IMR-90 (cell line): ENCODE results near the gene SMOC1.

Experiments used
- BHLHE40 ChIP-seq: fragments of 150-350 bp; IDR thresholded peaks from 2 replicates; pipeline ENCODE4 v1.6.1; 2016; ENCODE audit warnings: mild to moderate bottlenecking, low read depth, low read length
- CEBPB ChIP-seq: IDR thresholded peaks from 2 replicates; pipeline ENCODE4 v1.6.1; 2012; ENCODE audit warnings: low read depth, low read length, improper control_type of control experiment
- CHD1 ChIP-seq: IDR thresholded peaks from 2 replicates; pipeline ENCODE4 v1.6.1; 2012; ENCODE audit warnings: low read depth, low read length, improper control_type of control experiment
- CTCF ChIP-seq: conservative IDR thresholded peaks from 2 replicates; pipeline ENCODE4 v1.5.1; 2012; ENCODE audit warnings: mild to moderate bottlenecking, low read depth, low read length, improper control_type of control experiment
- MAFK ChIP-seq: IDR thresholded peaks from 2 replicates; pipeline ENCODE4 v1.6.1; 2012; ENCODE audit warnings: low read depth, low read length, improper control_type of control experiment
- MAZ ChIP-seq: IDR thresholded peaks from 2 replicates; pipeline ENCODE4 v1.6.1; 2012; ENCODE audit warnings: low read depth, mild to moderate bottlenecking, low read length, improper control_type of control experiment, moderate library complexity, borderline replicate concordance
- MXI1 ChIP-seq: IDR thresholded peaks from 2 replicates; pipeline ENCODE4 v1.6.1; 2012; ENCODE audit warnings: low read depth, mild to moderate bottlenecking, low read length, moderate library complexity, borderline replicate concordance
- NFE2L2 ChIP-seq: fragments of 150-350 bp; IDR thresholded peaks from 2 replicates; pipeline ENCODE4 v1.6.1; 2016; ENCODE audit warnings: low read depth, mild to moderate bottlenecking, low read length
- POLR2A ChIP-seq: IDR thresholded peaks from 2 replicates; pipeline ENCODE4 v1.6.1; 2012; ENCODE audit warnings: mild to moderate bottlenecking, low read depth, low read length
- RCOR1 ChIP-seq: IDR thresholded peaks from 2 replicates; pipeline ENCODE4 v1.6.1; 2012; ENCODE audit warnings: mild to moderate bottlenecking, low read length, improper control_type of control experiment; ENCODE audit not compliant: insufficient replicate concordance
- RFX5 ChIP-seq: IDR thresholded peaks from 2 replicates; pipeline ENCODE4 v1.8.0; 2012; ENCODE audit warnings: low read depth, mild to moderate bottlenecking, low read length, moderate library complexity
- SMC3 ChIP-seq: fragments of 150-350 bp; IDR thresholded peaks from 2 replicates; pipeline ENCODE4 v1.6.1; 2016; ENCODE audit warnings: low read depth, mild to moderate bottlenecking, antibody characterized with exemption, low read length, moderate library complexity
- USF2 ChIP-seq: fragments of 150-350 bp; IDR thresholded peaks from 2 replicates; pipeline ENCODE4 v1.6.1; 2017; ENCODE audit warnings: mild to moderate bottlenecking, antibody characterized with exemption, low read length, low read depth

GRCh38 chr14:69963966-69964365 is 84.8 kb downstream of the SMOC1 start:
- TF ChIP-seq MAFK (no peak), CHD1 (no peak), CTCF (no peak), POLR2A (no peak), SMC3 (no peak), NFE2L2 (no peak), CEBPB (no peak), USF2 (no peak), MAZ (no peak), BHLHE40 (no peak), RFX5 (no peak), MXI1 (no peak), RCOR1 (no peak)
